Fibroblast of upper back skin (primary cell): ENCODE measurements around the gene TRPM8.

Source experiments
- DNase-seq: peaks from one replicate; pipeline ENCODE4 v3.0.0-alpha.2; 2013

Gene TRPM8

GRCh38 chr2:234003972-234004617 lies 86.9 kb downstream of the TRPM8 start:
- DNase-seq, result peak; percentile 92

GRCh38 chr2:234005126-234005525 lies 88.0 kb downstream of the TRPM8 start:
- no peak for DNase-seq

- DNase-seq, result no peak
Measured at GRCh38 chr2:234006501-234006900, 89.3 kb downstream of the TRPM8 start.

- DNase-seq, result no peak
Measured at GRCh38 chr2:234014427-234014826, 97.3 kb downstream of the TRPM8 start.

GRCh38 chr2:234015861-234016260 lies 98.7 kb downstream of the TRPM8 start:
- DNase-seq, result no peak

GRCh38 chr2:234019896-234020295 lies 102.7 kb downstream of the TRPM8 start:
- no peak for DNase-seq

GRCh38 chr2:234020332-234020731 lies 103.2 kb downstream of the TRPM8 start:
- DNase-seq, result no peak

- no peak for DNase-seq
Measured at GRCh38 chr2:234022424-234022823, 105.3 kb downstream of the TRPM8 start.

GRCh38 chr2:234024304-234024703 lies 107.1 kb downstream of the TRPM8 start:
- no peak for DNase-seq

GRCh38 chr2:234025466-234025865 lies 108.3 kb downstream of the TRPM8 start:
- DNase-seq, result no peak

GRCh38 chr2:234025891-234026401 lies 108.8 kb downstream of the TRPM8 start:
- DNase-seq, result peak; percentile 57

GRCh38 chr2:234026693-234027254 lies 109.6 kb downstream of the TRPM8 start:
- DNase-seq, result no peak

- DNase-seq, result no peak
Measured at GRCh38 chr2:234027641-234028040, 110.5 kb downstream of the TRPM8 start.

- DNase-seq, result no peak
Measured at GRCh38 chr2:234029150-234029733, 112.1 kb downstream of the TRPM8 start.

- peak; percentile 37 for DNase-seq
Measured at GRCh38 chr2:234031207-234031606, 114.0 kb downstream of the TRPM8 start.

GRCh38 chr2:234032279-234032856 lies 115.2 kb downstream of the TRPM8 start:
- DNase-seq, result peak; percentile 70

- no peak for DNase-seq
Measured at GRCh38 chr2:234033174-234033573, 116.0 kb downstream of the TRPM8 start.

- DNase-seq, result no peak
Measured at GRCh38 chr2:234033885-234034284, 116.7 kb downstream of the TRPM8 start.

GRCh38 chr2:234038076-234038802 lies 121.1 kb downstream of the TRPM8 start:
- DNase-seq, result peak; percentile 76

GRCh38 chr2:234044157-234044556 lies 127.0 kb downstream of the TRPM8 start:
- peak; percentile 89 for DNase-seq

GRCh38 chr2:234046521-234046920 lies 129.3 kb downstream of the TRPM8 start:
- no peak for DNase-seq

- no peak for DNase-seq
Measured at GRCh38 chr2:234047361-234047760, 130.2 kb downstream of the TRPM8 start.

- DNase-seq, result no peak
Measured at GRCh38 chr2:234048049-234048448, 130.9 kb downstream of the TRPM8 start.
